ENCODE results near the gene ATOH8.

The ATOH8 gene

DNA sequence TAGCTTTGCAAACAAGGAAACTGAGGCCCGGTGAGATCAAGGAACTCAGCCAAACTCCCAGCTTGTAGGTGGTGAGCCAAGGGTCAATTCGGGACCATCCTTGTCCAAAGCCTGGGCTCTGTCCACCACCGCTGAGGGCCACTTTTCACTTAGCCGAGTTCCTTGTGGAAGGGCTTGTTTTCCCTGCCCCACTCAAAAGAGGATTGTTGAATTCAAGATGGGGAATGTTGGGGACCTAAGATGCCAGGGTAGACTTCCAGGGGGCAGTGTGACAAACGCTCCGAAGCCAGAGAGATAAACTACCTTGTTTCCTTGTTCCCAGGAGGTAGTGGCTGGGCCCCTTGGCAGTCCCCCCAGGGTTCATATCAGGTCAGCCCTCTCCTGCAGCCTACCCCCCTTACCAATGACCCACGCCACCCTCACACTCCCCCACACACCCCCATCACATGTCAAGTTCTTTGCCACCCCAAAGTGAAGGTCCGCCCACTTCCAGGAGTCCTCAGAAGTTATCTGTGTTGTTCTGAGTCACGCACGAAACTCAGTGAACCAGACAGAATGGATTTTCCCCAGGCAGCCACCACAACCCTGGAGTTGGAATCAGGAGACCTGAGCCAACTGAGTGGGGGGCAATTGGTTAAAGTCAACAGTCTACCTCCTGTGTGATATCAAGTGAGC, 10.3 kb upstream of the ATOH8 start:
- no peak for TF ChIP-seq CREB1 (IDR thresholded peaks at IDR 0.05; ENCODE audit: low read depth)
- TF ChIP-seq MAX (IDR thresholded peaks at IDR 0.05) = no peak
- TF ChIP-seq, protein P1, sequence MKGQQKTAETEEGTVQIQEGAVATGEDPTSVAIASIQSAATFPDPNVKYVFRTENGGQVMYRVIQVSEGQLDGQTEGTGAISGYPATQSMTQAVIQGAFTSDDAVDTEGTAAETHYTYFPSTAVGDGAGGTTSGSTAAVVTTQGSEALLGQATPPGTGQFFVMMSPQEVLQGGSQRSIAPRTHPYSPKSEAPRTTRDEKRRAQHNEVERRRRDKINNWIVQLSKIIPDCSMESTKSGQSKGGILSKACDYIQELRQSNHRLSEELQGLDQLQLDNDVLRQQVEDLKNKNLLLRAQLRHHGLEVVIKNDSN (IDR thresholded peaks at IDR 0.05) = no peak
- no peak for TF ChIP-seq TAF1 (IDR thresholded peaks at IDR 0.05; ENCODE audit: low read depth)
- no peak for TF ChIP-seq RAD21 (IDR thresholded peaks at IDR 0.05; ENCODE audit: low read depth)
- TF ChIP-seq FOXM1 (IDR thresholded peaks at IDR 0.05; ENCODE audit: borderline replicate concordance, low read depth) = no peak
- no peak for TF ChIP-seq TCF12 (IDR thresholded peaks at IDR 0.05; ENCODE audit: low read depth)
- no peak for TF ChIP-seq TEAD4 (IDR thresholded peaks at IDR 0.05)
- no peak for TF ChIP-seq CEBPB (IDR thresholded peaks at IDR 0.05)
- no peak for TF ChIP-seq EP300 (IDR thresholded peaks at IDR 0.05; ENCODE audit: borderline replicate concordance)
- no peak for TF ChIP-seq NFIC (IDR thresholded peaks at IDR 0.05)
- TF ChIP-seq EGR1 (IDR thresholded peaks at IDR 0.05) = no peak
- no peak for TF ChIP-seq YY1 (IDR thresholded peaks at IDR 0.05; ENCODE audit: low read depth)
- TF ChIP-seq, protein P2, sequence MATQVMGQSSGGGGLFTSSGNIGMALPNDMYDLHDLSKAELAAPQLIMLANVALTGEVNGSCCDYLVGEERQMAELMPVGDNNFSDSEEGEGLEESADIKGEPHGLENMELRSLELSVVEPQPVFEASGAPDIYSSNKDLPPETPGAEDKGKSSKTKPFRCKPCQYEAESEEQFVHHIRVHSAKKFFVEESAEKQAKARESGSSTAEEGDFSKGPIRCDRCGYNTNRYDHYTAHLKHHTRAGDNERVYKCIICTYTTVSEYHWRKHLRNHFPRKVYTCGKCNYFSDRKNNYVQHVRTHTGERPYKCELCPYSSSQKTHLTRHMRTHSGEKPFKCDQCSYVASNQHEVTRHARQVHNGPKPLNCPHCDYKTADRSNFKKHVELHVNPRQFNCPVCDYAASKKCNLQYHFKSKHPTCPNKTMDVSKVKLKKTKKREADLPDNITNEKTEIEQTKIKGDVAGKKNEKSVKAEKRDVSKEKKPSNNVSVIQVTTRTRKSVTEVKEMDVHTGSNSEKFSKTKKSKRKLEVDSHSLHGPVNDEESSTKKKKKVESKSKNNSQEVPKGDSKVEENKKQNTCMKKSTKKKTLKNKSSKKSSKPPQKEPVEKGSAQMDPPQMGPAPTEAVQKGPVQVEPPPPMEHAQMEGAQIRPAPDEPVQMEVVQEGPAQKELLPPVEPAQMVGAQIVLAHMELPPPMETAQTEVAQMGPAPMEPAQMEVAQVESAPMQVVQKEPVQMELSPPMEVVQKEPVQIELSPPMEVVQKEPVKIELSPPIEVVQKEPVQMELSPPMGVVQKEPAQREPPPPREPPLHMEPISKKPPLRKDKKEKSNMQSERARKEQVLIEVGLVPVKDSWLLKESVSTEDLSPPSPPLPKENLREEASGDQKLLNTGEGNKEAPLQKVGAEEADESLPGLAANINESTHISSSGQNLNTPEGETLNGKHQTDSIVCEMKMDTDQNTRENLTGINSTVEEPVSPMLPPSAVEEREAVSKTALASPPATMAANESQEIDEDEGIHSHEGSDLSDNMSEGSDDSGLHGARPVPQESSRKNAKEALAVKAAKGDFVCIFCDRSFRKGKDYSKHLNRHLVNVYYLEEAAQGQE (IDR thresholded peaks at IDR 0.05; ENCODE audit: low read depth) = no peak
- TF ChIP-seq ZBTB7A (IDR thresholded peaks at IDR 0.05; ENCODE audit: low read depth) = no peak

- no peak for TF ChIP-seq EGR1 (IDR thresholded peaks at IDR 0.05)
Observed at GRCh38 chr2:85744055-85744454, 9.7 kb upstream of the ATOH8 start.

GRCh38 chr2:85744741-85745601, 8.8 kb upstream of the ATOH8 start:
- TF ChIP-seq EGR1 (IDR thresholded peaks at IDR 0.05) (no peak), TCF12 (IDR thresholded peaks at IDR 0.05; ENCODE audit: low read depth) (no peak), YY1 (IDR thresholded peaks at IDR 0.05; ENCODE audit: low read depth) (no peak), MAX (IDR thresholded peaks at IDR 0.05) (no peak), EP300 (IDR thresholded peaks at IDR 0.05; ENCODE audit: borderline replicate concordance) (no peak), NFIC (IDR thresholded peaks at IDR 0.05) (no peak), ZBTB7A (IDR thresholded peaks at IDR 0.05; ENCODE audit: low read depth) (no peak)
- TF ChIP-seq, protein P2 (IDR thresholded peaks at IDR 0.05; ENCODE audit: low read depth) = no peak

- no peak for TF ChIP-seq MAX (IDR thresholded peaks at IDR 0.05)
- TF ChIP-seq ZBTB7A (IDR thresholded peaks at IDR 0.05; ENCODE audit: low read depth) = no peak
- TF ChIP-seq, protein P1 (IDR thresholded peaks at IDR 0.05) = no peak
- no peak for TF ChIP-seq FOXM1 (IDR thresholded peaks at IDR 0.05; ENCODE audit: borderline replicate concordance, low read depth)
- TF ChIP-seq, protein P2 (IDR thresholded peaks at IDR 0.05; ENCODE audit: low read depth) = no peak
- no peak for TF ChIP-seq NFIC (IDR thresholded peaks at IDR 0.05)
- TF ChIP-seq TAF1 (IDR thresholded peaks at IDR 0.05; ENCODE audit: low read depth) = no peak
- no peak for TF ChIP-seq TEAD4 (IDR thresholded peaks at IDR 0.05)
- TF ChIP-seq CEBPB (IDR thresholded peaks at IDR 0.05) = no peak
- no peak for TF ChIP-seq YY1 (IDR thresholded peaks at IDR 0.05; ENCODE audit: low read depth)
- TF ChIP-seq EP300 (IDR thresholded peaks at IDR 0.05; ENCODE audit: borderline replicate concordance) = no peak
- no peak for TF ChIP-seq CREB1 (IDR thresholded peaks at IDR 0.05; ENCODE audit: low read depth)
- TF ChIP-seq EGR1 (IDR thresholded peaks at IDR 0.05) = no peak
- TF ChIP-seq RAD21 (IDR thresholded peaks at IDR 0.05; ENCODE audit: low read depth) = no peak
- no peak for TF ChIP-seq TCF12 (IDR thresholded peaks at IDR 0.05; ENCODE audit: low read depth)
Observed at GRCh38 chr2:85745619-85746018, 8.2 kb upstream of the ATOH8 start.

Measured in Ishikawa (cell line).